Peyer's patch (tissue), 4 donors: ENCODE results near the gene PTGR1. TPM values are rescaled to one million over a fixed set of nuclear protein-coding genes. Genes with fewer than 3 reads are reported as not detected.

Source experiments
- DNase-seq, 3 donors: peaks; one replicate each; pipeline ENCODE4 v3.0.0-alpha.2; 2017 to 2019
- H3K27ac ChIP-seq, 4 donors: fragments of 200-600 bp; sonication (generic); one replicate each; pipeline ENCODE4 v1.5.1; 2016 to 2019
- H3K27me3 ChIP-seq, 2 donors: fragments of 200-600 bp; sonication (generic); one replicate each; pipeline ENCODE4 v1.5.1; 2019
- H3K36me3 ChIP-seq, 3 donors: fragments of 200-600 bp; sonication (generic); one replicate each; pipeline ENCODE4 v1.5.1; 2016 to 2019
- H3K4me1 ChIP-seq, 4 donors: fragments of 200-600 bp; sonication (generic); one replicate each; pipeline ENCODE4 v1.5.1; 2016 to 2019
- H3K4me3 ChIP-seq, 4 donors: fragments of 200-600 bp; sonication (generic); 1 replicate in 3 of 4; 2 replicates in 1 of 4; pipeline ENCODE4 v1.5.1; 2016 to 2019; ENCODE audit warnings: mild to moderate bottlenecking in 1 of 4
- H3K9me3 ChIP-seq, 4 donors: fragments of 200-600 bp; sonication (generic); one replicate each; pipeline ENCODE4 v1.5.1; 2016 to 2019; ENCODE audit warnings: mild to moderate bottlenecking in 1 of 4
- POLR2A ChIP-seq, 2 donors: fragments of 450-650 bp; IDR thresholded peaks; one replicate each; pipeline ENCODE4 v1.5.1; 2017; ENCODE audit warnings: antibody characterized with exemption in 2 of 2, mild to moderate bottlenecking in 2 of 2, moderate library complexity in 2 of 2
- total RNA-seq, 4 donors: library from RNA; depleted of rRNA; stranded (reverse); fragments of >200 nt; gene quantifications; one replicate each; pipeline ENCODE4 v1.1.0, GENCODE V29; 2016
- TF ChIP-seq, protein P1 (sequence below), 6 experiments: fragments of 450-650 bp in 4 of 6; fragments of 200-600 bp in 2 of 6; sonication (generic) in 1 of 6; IDR thresholded peaks; one replicate each; pipeline ENCODE4 v1.5.1; 2017 to 2019; ENCODE audit warnings: antibody characterized with exemption in 6 of 6, mild to moderate bottlenecking in 3 of 6, moderate library complexity in 1 of 6

Gene PTGR1
- total RNA-seq, 4 donors from 2014 or later, result 142 to 948 (median 674) TPM

DNA sequence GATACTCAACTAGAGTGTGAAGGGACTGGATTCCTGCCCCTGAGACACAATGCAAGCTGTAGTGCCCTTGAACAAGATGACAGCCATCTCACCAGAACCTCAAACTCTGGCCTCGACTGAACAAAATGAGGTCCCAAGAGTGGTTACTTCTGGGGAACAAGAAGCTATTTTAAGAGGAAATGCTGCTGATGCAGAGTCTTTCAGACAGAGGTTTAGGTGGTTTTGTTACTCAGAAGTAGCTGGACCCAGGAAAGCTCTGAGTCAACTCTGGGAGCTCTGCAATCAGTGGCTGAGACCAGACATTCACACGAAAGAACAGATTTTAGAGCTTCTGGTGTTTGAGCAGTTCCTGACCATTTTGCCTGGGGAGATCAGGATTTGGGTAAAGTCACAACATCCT lies 72.1 kb downstream of the PTGR1 start:
- no peaks in the 10 kb centered on the region for H3K36me3 ChIP-seq
- TF ChIP-seq POLR2A (IDR thresholded peaks at IDR 0.05), result no peak
- peaks cover 0 to 3% of the 10 kb centered on the region in 2 donors for H3K27me3 ChIP-seq
- H3K4me1 ChIP-seq, result peaks cover 0 to 10% (median 0%) of the 10 kb centered on the region in 4 donors
- no peak overlapping the region for H3K27ac ChIP-seq
- no peaks in the 10 kb centered on the region for H3K9me3 ChIP-seq
- H3K4me3 ChIP-seq, result no peak overlapping the region
- no peak for DNase-seq

DNA sequence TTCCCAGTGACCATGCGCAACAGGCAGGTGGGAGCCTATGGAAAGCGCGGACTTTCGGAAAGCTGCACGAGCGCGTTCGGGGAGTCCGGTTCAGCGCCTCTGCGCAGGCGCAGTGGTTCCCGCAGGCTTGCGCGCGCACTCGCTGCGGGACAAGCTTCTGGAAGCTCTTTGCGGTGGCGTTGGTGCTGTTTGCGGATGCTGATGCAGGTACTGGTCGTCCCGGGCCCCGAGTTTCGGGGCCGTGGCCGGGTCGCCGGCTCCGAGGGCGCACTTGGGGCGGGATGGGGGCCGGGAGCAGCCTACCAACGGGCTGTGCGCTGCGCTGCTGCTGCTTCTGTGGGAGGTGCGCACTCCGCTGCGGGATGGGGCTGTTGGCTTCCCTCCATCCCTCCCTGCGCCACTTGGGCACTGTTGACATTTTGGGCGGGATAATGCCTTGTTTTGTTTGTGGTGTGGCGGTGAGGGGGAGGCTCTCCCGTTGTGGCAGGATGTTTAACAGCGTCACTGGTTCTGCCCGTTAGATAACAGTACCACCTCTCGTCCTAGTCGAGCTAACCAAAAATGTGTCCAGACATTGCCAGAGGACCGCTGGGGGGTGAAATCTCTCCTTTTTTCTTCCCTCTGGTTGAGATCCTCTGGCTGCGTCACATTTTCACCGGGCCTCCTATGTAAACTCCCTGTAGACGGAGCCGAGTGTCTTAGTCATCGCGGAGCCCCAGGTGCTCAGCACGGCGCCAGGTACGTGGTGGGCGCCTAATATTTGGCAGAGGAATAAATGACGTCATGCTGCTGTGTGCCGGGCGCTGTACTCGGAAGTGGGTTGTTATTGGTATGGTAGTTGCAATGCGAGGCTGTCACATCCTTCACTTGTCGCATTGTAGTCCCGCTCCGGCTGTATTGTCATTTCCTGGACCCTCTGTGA lies 74.1 kb downstream of the PTGR1 start, which contains the start of gene ZNF483:
ZNF483 (plus strand) TSS at position 124 of the 922 bp plus-strand sequence. CDS start 2,217 bp downstream, outside the sequence.
- Histone ChIP-seq H3K27ac (peak within 1 kb of the TSS in 3 of 4 donors; percentile 42 to 68 (median 51)), H3K4me3 (peak within 1 kb of the TSS; percentile 67 to 92 (median 75)), H3K9me3 (no peaks in the 10 kb centered on the region), H3K36me3 (no peaks in the 10 kb centered on the region), H3K4me1 (peaks cover 0 to 10% (median 0%) of the 10 kb centered on the region in 4 donors), H3K27me3 (peaks cover 0 to 3% of the 10 kb centered on the region in 2 donors)
- DNase-seq, result peak; percentile 41 to 78 (median 73)
- TF ChIP-seq, protein P1, sequence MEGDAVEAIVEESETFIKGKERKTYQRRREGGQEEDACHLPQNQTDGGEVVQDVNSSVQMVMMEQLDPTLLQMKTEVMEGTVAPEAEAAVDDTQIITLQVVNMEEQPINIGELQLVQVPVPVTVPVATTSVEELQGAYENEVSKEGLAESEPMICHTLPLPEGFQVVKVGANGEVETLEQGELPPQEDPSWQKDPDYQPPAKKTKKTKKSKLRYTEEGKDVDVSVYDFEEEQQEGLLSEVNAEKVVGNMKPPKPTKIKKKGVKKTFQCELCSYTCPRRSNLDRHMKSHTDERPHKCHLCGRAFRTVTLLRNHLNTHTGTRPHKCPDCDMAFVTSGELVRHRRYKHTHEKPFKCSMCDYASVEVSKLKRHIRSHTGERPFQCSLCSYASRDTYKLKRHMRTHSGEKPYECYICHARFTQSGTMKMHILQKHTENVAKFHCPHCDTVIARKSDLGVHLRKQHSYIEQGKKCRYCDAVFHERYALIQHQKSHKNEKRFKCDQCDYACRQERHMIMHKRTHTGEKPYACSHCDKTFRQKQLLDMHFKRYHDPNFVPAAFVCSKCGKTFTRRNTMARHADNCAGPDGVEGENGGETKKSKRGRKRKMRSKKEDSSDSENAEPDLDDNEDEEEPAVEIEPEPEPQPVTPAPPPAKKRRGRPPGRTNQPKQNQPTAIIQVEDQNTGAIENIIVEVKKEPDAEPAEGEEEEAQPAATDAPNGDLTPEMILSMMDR (IDR thresholded peaks at IDR 0.05), result no peak
- no peak for TF ChIP-seq POLR2A (IDR thresholded peaks at IDR 0.05)

DNA sequence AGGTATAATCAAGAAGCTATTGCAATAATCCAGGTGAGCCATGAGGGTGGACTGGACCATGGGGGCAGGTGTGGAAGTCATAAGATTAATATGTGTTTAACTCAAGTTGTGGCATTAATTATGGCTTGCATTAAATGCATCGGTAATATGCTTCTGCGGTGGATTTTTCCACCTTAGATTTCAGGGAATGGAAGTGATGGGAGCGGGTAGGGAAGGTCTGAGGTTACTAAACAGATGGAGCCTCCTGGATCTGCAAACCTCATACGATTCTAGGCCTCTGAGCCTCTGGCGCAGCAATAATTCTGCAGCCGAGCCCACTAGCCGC lies 74.8 kb downstream of the PTGR1 start:
- no peaks in the 10 kb centered on the region for H3K9me3 ChIP-seq
- peaks cover 0 to 3% of the 10 kb centered on the region in 2 donors for H3K27me3 ChIP-seq
- peak overlapping the region in 1 of 4 donors; percentile 68 for H3K27ac ChIP-seq
- TF ChIP-seq, protein P1 (IDR thresholded peaks at IDR 0.05), result no peak
- no peak for TF ChIP-seq POLR2A (IDR thresholded peaks at IDR 0.05)
- no peaks in the 10 kb centered on the region for H3K36me3 ChIP-seq
- H3K4me3 ChIP-seq, result peak overlapping the region; percentile 67 to 92 (median 75)
- H3K4me1 ChIP-seq, result peaks cover 0 to 10% (median 0%) of the 10 kb centered on the region in 4 donors
- no peak for DNase-seq

DNA sequence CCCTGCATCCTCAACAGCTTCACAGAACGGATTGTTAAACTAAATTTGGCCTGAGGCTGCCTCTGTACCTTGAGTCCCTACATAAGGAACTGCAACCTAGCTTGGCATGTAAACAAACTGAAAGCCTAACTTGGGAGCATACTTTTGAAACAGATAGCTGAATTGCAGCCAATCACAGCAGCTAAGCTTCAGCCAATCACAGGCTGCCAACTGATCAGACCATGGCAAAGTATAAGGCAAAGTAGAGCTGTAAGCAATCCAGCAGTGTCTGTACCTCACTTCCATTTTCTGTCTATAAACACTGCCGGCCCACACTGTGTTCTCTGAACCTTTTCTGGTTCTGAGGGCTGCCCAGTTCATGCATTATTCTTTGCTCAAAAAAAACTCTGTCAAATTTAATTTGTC lies 83.4 kb downstream of the PTGR1 start:
- TF ChIP-seq, protein P1 (IDR thresholded peaks at IDR 0.05), result no peak
- no peak for TF ChIP-seq POLR2A (IDR thresholded peaks at IDR 0.05)
- H3K9me3 ChIP-seq, result no peaks in the 10 kb centered on the region
- no peaks in the 10 kb centered on the region for H3K27me3 ChIP-seq

GRCh38 chr9:111514967-111515366 lies 84.5 kb downstream of the PTGR1 start:
- H3K9me3 ChIP-seq, result no peaks in the 10 kb centered on the region
- no peak overlapping the region for H3K27ac ChIP-seq
- DNase-seq, result no peak
- no peaks in the 10 kb centered on the region for H3K4me1 ChIP-seq
- no peak overlapping the region for H3K4me3 ChIP-seq
- no peak for TF ChIP-seq POLR2A (IDR thresholded peaks at IDR 0.05)
- TF ChIP-seq, protein P1 (IDR thresholded peaks at IDR 0.05), result no peak
- H3K36me3 ChIP-seq, result no peaks in the 10 kb centered on the region
- H3K27me3 ChIP-seq, result no peaks in the 10 kb centered on the region

More for the DNA sequence above, 83.4 kb downstream of the PTGR1 start:
- no peak for DNase-seq
- Histone ChIP-seq H3K36me3 (no peaks in the 10 kb centered on the region), H3K27ac (no peak overlapping the region), H3K4me3 (no peak overlapping the region), H3K4me1 (no peaks in the 10 kb centered on the region)

Other genes starting within 250 kb of the PTGR1 start
- gene ECPAS, start 115.3 kb downstream of the PTGR1 start, total RNA-seq, result 100 to 1,000 TPM; 108 to 179 (median 133) TPM
- 1 to 10 TPM; 1.6 to 5.8 (median 2.7) TPM for gene ZNF483, start 74.5 kb downstream of the PTGR1 start, total RNA-seq
- 10 to 100 TPM in 3 of 4 donors, 1 to 10 TPM in 1; 3.3 to 14.7 (median 12.7) TPM for gene DNAJC25, start 31.7 kb upstream of the PTGR1 start, total RNA-seq
- 10 to 100 TPM; 15.8 to 64.4 (median 31.5) TPM for gene GNG10, start 62.0 kb upstream of the PTGR1 start, total RNA-seq
- gene SHOC1, start 195.3 kb upstream of the PTGR1 start, total RNA-seq, result not detected